DND-41 (cell line): ENCODE results near the gene FBXO47.

ENCODE experiments used
- ATAC-seq: fragments of 200-7000 bp; cut with Tn5 transposase; 3 replicates; pipeline ENCODE4 v1.9.1; 2021; ENCODE audit warnings: low read depth; ENCODE audit not compliant: insufficient read depth
- DNase-seq: peaks from one replicate; pipeline ENCODE4 v3.0.0-alpha.2; 2020
- H2AFZ ChIP-seq: 2 replicates; pipeline ENCODE4 v1.6.0; 2012; ENCODE audit warnings: low read depth, low read length
- H3K27ac ChIP-seq: 2 replicates; pipeline ENCODE4 v1.5.1; 2012; ENCODE audit warnings: low read length, inconsistent platforms
- H3K27me3 ChIP-seq: fragments of 200-600 bp; sonication (generic); 2 replicates; pipeline ENCODE4 v1.6.0; 2012; ENCODE audit warnings: low read length, mild to moderate bottlenecking, inconsistent platforms; ENCODE audit not compliant: insufficient read depth, poor library complexity
- H3K36me3 ChIP-seq: 2 replicates; pipeline ENCODE4 v1.5.1; 2012; ENCODE audit warnings: low read length, inconsistent platforms; ENCODE audit not compliant: insufficient read depth
- H3K4me1 ChIP-seq: 2 replicates; pipeline ENCODE4 v1.5.1; 2012; ENCODE audit warnings: mild to moderate bottlenecking, low read length; ENCODE audit not compliant: insufficient read depth
- H3K4me2 ChIP-seq: 2 replicates; pipeline ENCODE4 v1.6.0; 2012; ENCODE audit warnings: mild to moderate bottlenecking, moderate library complexity, low read length, inconsistent platforms; ENCODE audit not compliant: insufficient read depth
- H3K4me3 ChIP-seq, 2 experiments: fragments of 200-600 bp in 1 of 2; shearing (Covaris generic) in 1 of 2; 2 replicates each; pipeline ENCODE4 v1.5.1; 2012 to 2016; ENCODE audit warnings: inconsistent platforms in 2 of 2, low read length in 2 of 2, mild to moderate bottlenecking in 2 of 2, low read depth in 1 of 2, moderate library complexity in 1 of 2
- H3K79me2 ChIP-seq: 2 replicates; pipeline ENCODE4 v1.6.0; 2012; ENCODE audit warnings: low read length, inconsistent platforms; ENCODE audit not compliant: insufficient read depth
- H3K9ac ChIP-seq: 2 replicates; pipeline ENCODE4 v1.6.0; 2012; ENCODE audit warnings: low read depth, mild to moderate bottlenecking, inconsistent platforms, low read length, moderate library complexity
- H3K9me3 ChIP-seq: 2 replicates; pipeline ENCODE4 v1.5.1; 2012; ENCODE audit warnings: low read length, moderate library complexity, mild to moderate bottlenecking, inconsistent platforms; ENCODE audit not compliant: insufficient read depth, severe bottlenecking
- H4K20me1 ChIP-seq: 2 replicates; pipeline ENCODE4 v1.6.0; 2012; ENCODE audit warnings: low read length; ENCODE audit not compliant: insufficient read depth
- EZH2 ChIP-seq: IDR thresholded peaks from 3 replicates; pipeline ENCODE4 v1.6.1; 2012; ENCODE audit warnings: borderline replicate concordance, low read depth, mild to moderate bottlenecking, moderate library complexity, low read length, inconsistent platforms; ENCODE audit not compliant: severe bottlenecking
- TF ChIP-seq, protein P1 (sequence below): IDR thresholded peaks from 2 replicates; pipeline ENCODE4 v1.5.1; 2012; ENCODE audit warnings: borderline replicate concordance, low read length, moderate library complexity, mild to moderate bottlenecking; ENCODE audit not compliant: poor library complexity, severe bottlenecking; ENCODE audit errors: extremely low read depth

Gene FBXO47

DNA sequence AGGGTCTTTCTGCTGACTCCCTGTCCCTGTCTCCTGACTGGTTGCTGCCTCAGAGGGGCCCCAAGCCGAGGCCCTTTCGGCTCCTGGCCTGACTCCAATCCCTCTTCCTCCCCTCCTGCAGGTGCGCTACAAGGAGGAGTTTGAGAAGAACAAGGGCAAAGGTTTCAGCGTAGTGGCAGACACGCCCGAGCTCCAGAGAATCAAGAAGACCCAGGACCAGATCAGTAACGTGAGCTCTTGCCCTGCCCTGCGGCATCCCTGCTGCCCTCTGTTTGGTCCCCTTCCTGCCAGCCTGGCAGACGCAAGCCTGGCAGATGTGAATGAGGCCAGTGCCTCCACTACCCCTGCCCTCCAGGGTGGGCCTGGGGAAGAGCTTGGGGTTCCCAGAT lies 68.9 kb downstream of the FBXO47 start:
- peak overlapping the region; percentile 56 for H3K4me2 ChIP-seq
- H3K27me3 ChIP-seq, result no peaks in the 10 kb centered on the region
- DNase-seq (peak; percentile 61), ATAC-seq (peak; percentile 51)
- H3K4me3 ChIP-seq, result peak overlapping the region in 1 of 2 experiments; percentile 40; a peak in 2 of 4 replicates
- no peak for TF ChIP-seq EZH2
- peak overlapping the region; percentile 74; the same call in 1 of the 2 replicates for H2AFZ ChIP-seq
- peaks cover 19% of the 10 kb centered on the region for H3K79me2 ChIP-seq
- peak overlapping the region; percentile 95 for H3K27ac ChIP-seq
- no peaks in the 10 kb centered on the region for H3K9me3 ChIP-seq
- peaks cover 76% of the 10 kb centered on the region for H3K36me3 ChIP-seq
- peaks cover 48% of the 10 kb centered on the region for H3K4me1 ChIP-seq
- peaks cover 8% of the 10 kb centered on the region for H4K20me1 ChIP-seq
- peak overlapping the region; percentile 49 for H3K9ac ChIP-seq

- no peak for DNase-seq
- H3K79me2 ChIP-seq, result peaks cover 14% of the 10 kb centered on the region
- no peaks in the 10 kb centered on the region for H3K27me3 ChIP-seq
- peaks cover 7% of the 10 kb centered on the region; the same call in 1 of the 2 replicates for H4K20me1 ChIP-seq
- no peak for TF ChIP-seq EZH2
- TF ChIP-seq, protein P1, sequence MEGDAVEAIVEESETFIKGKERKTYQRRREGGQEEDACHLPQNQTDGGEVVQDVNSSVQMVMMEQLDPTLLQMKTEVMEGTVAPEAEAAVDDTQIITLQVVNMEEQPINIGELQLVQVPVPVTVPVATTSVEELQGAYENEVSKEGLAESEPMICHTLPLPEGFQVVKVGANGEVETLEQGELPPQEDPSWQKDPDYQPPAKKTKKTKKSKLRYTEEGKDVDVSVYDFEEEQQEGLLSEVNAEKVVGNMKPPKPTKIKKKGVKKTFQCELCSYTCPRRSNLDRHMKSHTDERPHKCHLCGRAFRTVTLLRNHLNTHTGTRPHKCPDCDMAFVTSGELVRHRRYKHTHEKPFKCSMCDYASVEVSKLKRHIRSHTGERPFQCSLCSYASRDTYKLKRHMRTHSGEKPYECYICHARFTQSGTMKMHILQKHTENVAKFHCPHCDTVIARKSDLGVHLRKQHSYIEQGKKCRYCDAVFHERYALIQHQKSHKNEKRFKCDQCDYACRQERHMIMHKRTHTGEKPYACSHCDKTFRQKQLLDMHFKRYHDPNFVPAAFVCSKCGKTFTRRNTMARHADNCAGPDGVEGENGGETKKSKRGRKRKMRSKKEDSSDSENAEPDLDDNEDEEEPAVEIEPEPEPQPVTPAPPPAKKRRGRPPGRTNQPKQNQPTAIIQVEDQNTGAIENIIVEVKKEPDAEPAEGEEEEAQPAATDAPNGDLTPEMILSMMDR, result no peak
- peak overlapping the region; percentile 56 for H3K4me2 ChIP-seq
- ATAC-seq, result no peak; the same call in 2 of the 3 replicates
- peak overlapping the region; percentile 49 for H3K9ac ChIP-seq
- H3K4me1 ChIP-seq, result peaks cover 48% of the 10 kb centered on the region
- peaks cover 76% of the 10 kb centered on the region for H3K36me3 ChIP-seq
- peak overlapping the region; percentile 95 for H3K27ac ChIP-seq
- no peak overlapping the region for H2AFZ ChIP-seq
- peak overlapping the region in 1 of 2 experiments; percentile 40; a peak in 2 of 4 replicates for H3K4me3 ChIP-seq
- no peaks in the 10 kb centered on the region for H3K9me3 ChIP-seq
These were observed 69.4 kb downstream of the FBXO47 start for GRCh38 chr17:38897671-38898290.

DNA sequence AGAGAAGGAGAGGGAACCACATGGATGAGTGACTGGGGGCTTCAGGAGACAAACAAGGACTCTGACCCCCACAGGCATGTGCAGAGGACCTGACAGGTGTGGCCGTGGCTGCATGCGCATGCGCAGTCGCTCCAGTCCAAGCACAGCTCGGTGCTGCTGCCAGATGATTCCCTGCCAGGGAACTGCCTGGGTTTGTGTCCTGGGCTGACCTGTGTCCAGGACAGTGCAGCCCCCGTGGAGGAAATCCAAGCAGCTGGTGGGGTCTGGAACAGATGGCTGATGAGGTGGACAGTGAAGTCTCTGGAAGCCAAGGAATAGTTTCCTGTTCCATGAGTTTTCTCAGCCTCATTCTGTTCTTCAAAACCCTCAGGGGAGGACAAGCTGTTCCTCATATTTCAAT lies 70.0 kb downstream of the FBXO47 start:
- no peak for ATAC-seq
- H3K27ac ChIP-seq, result peak overlapping the region; percentile 95
- H3K36me3 ChIP-seq, result peaks cover 81% of the 10 kb centered on the region
- H3K4me1 ChIP-seq, result peaks cover 48% of the 10 kb centered on the region
- 0 out of 4 replicates have a peak overlapping the region, but pooled peaks of 1 of the 2 experiments have one; percentile 40 for H3K4me3 ChIP-seq
- H4K20me1 ChIP-seq, result peaks cover 7% of the 10 kb centered on the region; the same call in 1 of the 2 replicates
- no peak overlapping the region for H2AFZ ChIP-seq
- H3K79me2 ChIP-seq, result peaks cover 14% of the 10 kb centered on the region
- H3K9me3 ChIP-seq, result no peaks in the 10 kb centered on the region
- H3K9ac ChIP-seq, result peak overlapping the region; percentile 49
- no peaks in the 10 kb centered on the region for H3K27me3 ChIP-seq
- no peak for DNase-seq
- H3K4me2 ChIP-seq, result peak overlapping the region; percentile 56
- no peak for TF ChIP-seq EZH2
- TF ChIP-seq, protein P1, result no peak

DNA sequence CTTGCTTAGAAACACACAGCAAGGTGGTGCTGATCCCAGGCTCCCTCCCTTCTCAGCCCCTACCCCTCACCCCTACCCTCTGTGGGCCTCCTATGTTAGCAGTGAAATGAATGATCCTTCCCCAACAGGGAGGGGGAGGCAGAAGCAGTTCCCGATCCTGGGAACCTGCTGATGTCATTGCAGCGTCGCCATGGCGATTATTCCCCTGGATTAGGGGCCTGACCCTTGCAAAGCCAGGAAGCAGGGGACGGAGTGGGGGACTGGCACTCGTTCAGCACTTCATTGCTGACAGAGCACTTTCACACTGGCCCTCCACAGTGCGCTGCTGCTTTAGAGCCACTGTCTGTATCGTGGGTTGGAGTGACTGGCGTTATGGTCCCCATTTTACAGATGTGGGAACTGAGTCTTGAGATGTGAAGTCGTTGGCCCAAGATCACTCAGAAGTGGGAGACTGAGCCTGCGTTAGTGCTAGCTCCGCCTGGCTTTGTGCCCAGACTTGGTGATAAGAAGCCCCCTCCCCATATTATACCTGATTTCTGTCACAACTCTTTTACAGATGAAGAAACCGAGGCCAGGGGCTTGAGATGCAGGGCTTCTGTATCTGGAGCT lies 70.8 kb downstream of the FBXO47 start:
- no peak for ATAC-seq
- Histone ChIP-seq H3K4me1 (peaks cover 48% of the 10 kb centered on the region), H3K27me3 (no peaks in the 10 kb centered on the region), H2AFZ (no peak overlapping the region), H3K9me3 (no peaks in the 10 kb centered on the region), H3K4me3 (no peak overlapping the region), H3K79me2 (peaks cover 12% of the 10 kb centered on the region), H3K36me3 (peaks cover 84% of the 10 kb centered on the region), H3K9ac (peak overlapping the region; percentile 49), H4K20me1 (peaks cover 7% of the 10 kb centered on the region; the same call in 1 of the 2 replicates), H3K4me2 (peak overlapping the region; percentile 56; the same call in 1 of the 2 replicates), H3K27ac (peak overlapping the region; percentile 95)
- TF ChIP-seq, protein P1, result no peak
- TF ChIP-seq EZH2, result no peak
- DNase-seq, result no peak
